Effector memory CD8-positive, alpha-beta T cell (primary cell): Measurements from ENCODE around the gene LINGO3.

Experiments used
- ATAC-seq: fragments of 150-1000 bp; cut with Tn5 transposase; replicated peaks from 2 replicates; pipeline ENCODE4 v1.10.0; 2021; ENCODE audit warnings: mild to moderate bottlenecking, moderate library complexity
- DNase-seq, 3 experiments: peaks; one replicate each; pipeline ENCODE4 v3.0.0; 2021
- H3K27ac Mint-ChIP-seq, 2 donors: one replicate each; pipeline ENCODE4 v1.8.0; 2022; ENCODE audit warnings: mild to moderate bottlenecking in 2 of 2, mixed read lengths in 2 of 2, moderate library complexity in 2 of 2
- H3K27me3 Mint-ChIP-seq, 2 donors: one replicate each; pipeline ENCODE4 v1.8.0; 2022; ENCODE audit warnings: mixed read lengths in 2 of 2
- H3K36me3 Mint-ChIP-seq: one replicate; pipeline ENCODE4 v1.8.0; 2022; ENCODE audit warnings: mild to moderate bottlenecking, moderate library complexity, mixed read lengths; ENCODE audit not compliant: insufficient read depth
- H3K4me1 Mint-ChIP-seq, 2 donors: one replicate each; pipeline ENCODE4 v1.8.0; 2022; ENCODE audit warnings: low read depth in 2 of 2, mixed read lengths in 2 of 2
- H3K4me3 Mint-ChIP-seq, 2 donors: one replicate each; pipeline ENCODE4 v1.8.0; 2022; ENCODE audit warnings: mild to moderate bottlenecking in 2 of 2, mixed read lengths in 2 of 2, moderate library complexity in 2 of 2
- H3K9me3 Mint-ChIP-seq, 2 donors: one replicate each; pipeline ENCODE4 v1.8.0; 2022; ENCODE audit warnings: mixed read lengths in 2 of 2

LINGO3 gene

GRCh38 chr19:2344381-2344870 is 36.5 kb upstream of the LINGO3 start:
- peaks cover 3% of the 10 kb centered on the region for H3K36me3 Mint-ChIP-seq

GRCh38 chr19:2343289-2343982 is 35.5 kb upstream of the LINGO3 start:
- Mint-ChIP-seq H3K27ac (no peak overlapping the region), H3K4me1 (no peaks in the 10 kb centered on the region)

More at GRCh38 chr19:2344381-2344870, 36.5 kb upstream of the LINGO3 start:
- no peaks in the 10 kb centered on the region for H3K27me3 Mint-ChIP-seq
- no peak for ATAC-seq
- H3K4me3 Mint-ChIP-seq: no peak overlapping the region
- no peaks in the 10 kb centered on the region for H3K4me1 Mint-ChIP-seq
- no peaks in the 10 kb centered on the region for H3K9me3 Mint-ChIP-seq
- no peak for DNase-seq
- no peak overlapping the region for H3K27ac Mint-ChIP-seq

GRCh38 chr19:2342656-2343288 is 34.8 kb upstream of the LINGO3 start:
- Mint-ChIP-seq H3K27me3 (no peaks in the 10 kb centered on the region), H3K27ac (no peak overlapping the region), H3K4me1 (peaks cover 0 to under 1% of the 10 kb centered on the region in 2 donors), H3K36me3 (peaks cover 6% of the 10 kb centered on the region), H3K9me3 (no peaks in the 10 kb centered on the region), H3K4me3 (no peak overlapping the region)
- ATAC-seq (no peak), DNase-seq (no peak)

More at GRCh38 chr19:2343289-2343982, 35.5 kb upstream of the LINGO3 start:
- no peaks in the 10 kb centered on the region for H3K9me3 Mint-ChIP-seq
- DNase-seq (no peak), ATAC-seq (no peak)
- peaks cover 6% of the 10 kb centered on the region for H3K36me3 Mint-ChIP-seq
- no peak overlapping the region for H3K4me3 Mint-ChIP-seq
- H3K27me3 Mint-ChIP-seq: no peaks in the 10 kb centered on the region

- Mint-ChIP-seq H3K9me3 (no peaks in the 10 kb centered on the region), H3K27ac (no peak overlapping the region), H3K36me3 (peaks cover 6% of the 10 kb centered on the region), H3K4me1 (peaks cover 0 to 6% of the 10 kb centered on the region in 2 donors), H3K27me3 (no peaks in the 10 kb centered on the region), H3K4me3 (no peak overlapping the region)
- DNase-seq (no peak), ATAC-seq (no peak)
Measured at GRCh38 chr19:2341982-2342381, 34.0 kb upstream of the LINGO3 start.

- Mint-ChIP-seq H3K36me3 (peaks cover 6% of the 10 kb centered on the region), H3K27ac (peak overlapping the region in 1 of 2 donors; percentile 26), H3K27me3 (no peaks in the 10 kb centered on the region), H3K9me3 (no peaks in the 10 kb centered on the region), H3K4me3 (no peak overlapping the region), H3K4me1 (peaks cover 2 to 9% of the 10 kb centered on the region in 2 donors)
- no peak for DNase-seq
- no peak for ATAC-seq
Measured at GRCh38 chr19:2341244-2341751, 33.3 kb upstream of the LINGO3 start.

- H3K4me3 Mint-ChIP-seq: no peak overlapping the region
- H3K36me3 Mint-ChIP-seq: peaks cover 6% of the 10 kb centered on the region
- peaks cover 9 to 15% of the 10 kb centered on the region in 2 donors for H3K4me1 Mint-ChIP-seq
- no peak overlapping the region for H3K27ac Mint-ChIP-seq
- DNase-seq: no peak
- H3K9me3 Mint-ChIP-seq: no peaks in the 10 kb centered on the region
- no peaks in the 10 kb centered on the region for H3K27me3 Mint-ChIP-seq
- ATAC-seq: no peak
Measured at GRCh38 chr19:2340496-2341243, 32.7 kb upstream of the LINGO3 start.

GRCh38 chr19:2339644-2340310 is 31.8 kb upstream of the LINGO3 start:
- DNase-seq (no peak), ATAC-seq (no peak)
- H3K9me3 Mint-ChIP-seq: no peaks in the 10 kb centered on the region
- peaks cover 11 to 16% of the 10 kb centered on the region in 2 donors for H3K4me1 Mint-ChIP-seq
- peaks cover 9% of the 10 kb centered on the region for H3K36me3 Mint-ChIP-seq
- H3K4me3 Mint-ChIP-seq: no peak overlapping the region
- no peak overlapping the region for H3K27ac Mint-ChIP-seq
- no peaks in the 10 kb centered on the region for H3K27me3 Mint-ChIP-seq

GRCh38 chr19:2338751-2339643 is 31.0 kb upstream of the LINGO3 start:
- Mint-ChIP-seq H3K27ac (peak overlapping the region in 1 of 2 donors; percentile 23), H3K27me3 (no peaks in the 10 kb centered on the region), H3K36me3 (peaks cover 9% of the 10 kb centered on the region), H3K4me1 (peaks cover 11 to 16% of the 10 kb centered on the region in 2 donors), H3K9me3 (no peaks in the 10 kb centered on the region), H3K4me3 (no peak overlapping the region)
- ATAC-seq: no peak
- DNase-seq: no peak

- peak overlapping the region; percentile 23 to 31 for H3K27ac Mint-ChIP-seq
- H3K27me3 Mint-ChIP-seq: no peaks in the 10 kb centered on the region
- H3K4me1 Mint-ChIP-seq: peaks cover 11 to 16% of the 10 kb centered on the region in 2 donors
- H3K9me3 Mint-ChIP-seq: no peaks in the 10 kb centered on the region
- peaks cover 9% of the 10 kb centered on the region for H3K36me3 Mint-ChIP-seq
- no peak overlapping the region for H3K4me3 Mint-ChIP-seq
- DNase-seq: no peak
- ATAC-seq: no peak
Measured at GRCh38 chr19:2338055-2338615, 30.2 kb upstream of the LINGO3 start.

- Mint-ChIP-seq H3K4me3 (no peak overlapping the region), H3K36me3 (peaks cover 9% of the 10 kb centered on the region), H3K9me3 (no peaks in the 10 kb centered on the region), H3K4me1 (peaks cover 11 to 16% of the 10 kb centered on the region in 2 donors), H3K27ac (no peak overlapping the region), H3K27me3 (no peaks in the 10 kb centered on the region)
- DNase-seq (no peak), ATAC-seq (no peak)
Measured at GRCh38 chr19:2337329-2337707, 29.4 kb upstream of the LINGO3 start.

GRCh38 chr19:2336528-2337328 is 28.8 kb upstream of the LINGO3 start:
- H3K27ac Mint-ChIP-seq: no peak overlapping the region
- peaks cover 9% of the 10 kb centered on the region for H3K36me3 Mint-ChIP-seq
- H3K27me3 Mint-ChIP-seq: no peaks in the 10 kb centered on the region
- peaks cover 11 to 16% of the 10 kb centered on the region in 2 donors for H3K4me1 Mint-ChIP-seq
- no peak for ATAC-seq
- no peak for DNase-seq
- H3K4me3 Mint-ChIP-seq: no peak overlapping the region
- H3K9me3 Mint-ChIP-seq: no peaks in the 10 kb centered on the region
